Glutamatergic neuron (in vitro differentiated cells): ENCODE results near the gene IKBIP. TPM values are rescaled to one million over a fixed set of nuclear protein-coding genes. Genes with fewer than 3 reads are reported as not detected.

Source experiments
- DNase-seq: peaks from one replicate; pipeline ENCODE4 v3.0.0; 2022
- H3K27ac Mint-ChIP-seq: one replicate; pipeline ENCODE4 v1.8.0; 2020; ENCODE audit warnings: mild to moderate bottlenecking, mixed read lengths, inconsistent platforms; ENCODE audit not compliant: unreplicated experiment
- H3K27me3 Mint-ChIP-seq: one replicate; pipeline ENCODE4 v1.8.0; 2020; ENCODE audit warnings: mild to moderate bottlenecking, moderate library complexity, mixed read lengths, inconsistent platforms; ENCODE audit not compliant: unreplicated experiment
- H3K36me3 Mint-ChIP-seq: one replicate; pipeline ENCODE4 v1.8.0; 2020; ENCODE audit warnings: mild to moderate bottlenecking, mixed read lengths, inconsistent platforms; ENCODE audit not compliant: unreplicated experiment
- H3K4me1 Mint-ChIP-seq: one replicate; pipeline ENCODE4 v1.8.0; 2020; ENCODE audit warnings: mild to moderate bottlenecking, low read depth, mixed read lengths, inconsistent platforms; ENCODE audit not compliant: unreplicated experiment
- H3K4me3 Mint-ChIP-seq: one replicate; pipeline ENCODE4 v1.8.0; 2020; ENCODE audit warnings: mild to moderate bottlenecking, mixed read lengths, inconsistent platforms; ENCODE audit not compliant: unreplicated experiment
- H3K9me3 Mint-ChIP-seq: one replicate; pipeline ENCODE4 v1.8.0; 2020; ENCODE audit warnings: mild to moderate bottlenecking, moderate library complexity, mixed read lengths, inconsistent platforms; ENCODE audit not compliant: unreplicated experiment
- total RNA-seq: library from RNA; stranded (reverse); fragmentation: NEBNext Ultra II Directional; extraction: Animal tissue kit (Norgen Biotek cat#: 25700); gene quantifications from one replicate; pipeline ENCODE4 v1.2.1, GENCODE V29; 2021; ENCODE audit not compliant: unreplicated experiment
- TF ChIP-seq, protein P1 (sequence below): fragments of 200-600 bp; sonication (generic); IDR thresholded peaks from one replicate; pipeline ENCODE4 v1.5.0; 2021; ENCODE audit not compliant: partially characterized antibody, unreplicated experiment

IKBIP gene
- total RNA-seq, 1 donor from 2014 or later, result 6.1 TPM

DNA sequence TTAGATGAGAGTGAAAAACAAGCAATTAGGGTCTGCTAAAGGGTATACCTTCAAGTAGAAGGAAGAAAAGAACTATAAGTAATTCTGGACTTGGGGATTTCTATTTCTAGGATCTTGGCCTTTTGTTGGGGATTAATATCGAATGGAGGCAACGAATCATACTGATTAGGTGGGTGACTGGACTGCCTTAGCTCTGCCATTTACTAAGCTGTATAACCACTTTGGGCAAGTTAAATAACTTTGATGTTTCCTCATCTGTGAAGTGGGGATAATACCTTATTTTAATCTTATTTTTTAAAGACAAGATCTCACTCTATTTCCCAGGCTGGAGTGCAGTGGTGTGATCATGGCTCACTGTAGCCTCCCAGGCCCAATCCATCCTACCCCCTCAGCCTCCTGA lies 6.6 kb downstream of the IKBIP start:
- no peaks in the 10 kb centered on the region for H3K9me3 Mint-ChIP-seq
- H3K27me3 Mint-ChIP-seq, result peaks cover 1% of the 10 kb centered on the region
- H3K4me3 Mint-ChIP-seq, result no peak overlapping the region
- no peaks in the 10 kb centered on the region for H3K4me1 Mint-ChIP-seq
- H3K36me3 Mint-ChIP-seq, result no peaks in the 10 kb centered on the region
- no peak for DNase-seq
- H3K27ac Mint-ChIP-seq, result no peak overlapping the region
- TF ChIP-seq, protein P1, sequence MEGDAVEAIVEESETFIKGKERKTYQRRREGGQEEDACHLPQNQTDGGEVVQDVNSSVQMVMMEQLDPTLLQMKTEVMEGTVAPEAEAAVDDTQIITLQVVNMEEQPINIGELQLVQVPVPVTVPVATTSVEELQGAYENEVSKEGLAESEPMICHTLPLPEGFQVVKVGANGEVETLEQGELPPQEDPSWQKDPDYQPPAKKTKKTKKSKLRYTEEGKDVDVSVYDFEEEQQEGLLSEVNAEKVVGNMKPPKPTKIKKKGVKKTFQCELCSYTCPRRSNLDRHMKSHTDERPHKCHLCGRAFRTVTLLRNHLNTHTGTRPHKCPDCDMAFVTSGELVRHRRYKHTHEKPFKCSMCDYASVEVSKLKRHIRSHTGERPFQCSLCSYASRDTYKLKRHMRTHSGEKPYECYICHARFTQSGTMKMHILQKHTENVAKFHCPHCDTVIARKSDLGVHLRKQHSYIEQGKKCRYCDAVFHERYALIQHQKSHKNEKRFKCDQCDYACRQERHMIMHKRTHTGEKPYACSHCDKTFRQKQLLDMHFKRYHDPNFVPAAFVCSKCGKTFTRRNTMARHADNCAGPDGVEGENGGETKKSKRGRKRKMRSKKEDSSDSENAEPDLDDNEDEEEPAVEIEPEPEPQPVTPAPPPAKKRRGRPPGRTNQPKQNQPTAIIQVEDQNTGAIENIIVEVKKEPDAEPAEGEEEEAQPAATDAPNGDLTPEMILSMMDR, result no peak

DNA sequence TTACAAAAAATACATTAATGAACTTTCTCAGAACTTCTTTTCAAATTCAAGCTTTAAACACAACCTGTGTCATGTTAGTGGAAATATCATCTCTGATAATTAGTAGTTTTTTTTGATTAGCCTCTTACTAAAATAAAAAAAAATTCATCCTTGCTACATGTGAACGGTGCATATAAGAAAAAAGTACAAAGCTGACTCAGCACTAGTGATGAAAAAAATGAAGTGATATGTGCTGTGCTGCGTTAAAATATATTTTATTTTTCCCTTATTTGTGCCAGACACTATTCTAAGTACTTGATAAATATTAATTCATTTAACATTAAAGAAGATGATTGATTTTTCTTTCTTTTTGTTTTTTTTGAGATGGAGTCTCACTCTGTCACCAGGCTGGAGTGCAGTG lies 7.5 kb downstream of the IKBIP start:
- H3K27ac Mint-ChIP-seq, result no peak overlapping the region
- H3K4me1 Mint-ChIP-seq, result no peaks in the 10 kb centered on the region
- TF ChIP-seq, protein P1, result no peak
- no peak overlapping the region for H3K4me3 Mint-ChIP-seq
- H3K27me3 Mint-ChIP-seq, result peaks cover 1% of the 10 kb centered on the region
- H3K9me3 Mint-ChIP-seq, result no peaks in the 10 kb centered on the region
- no peak for DNase-seq
- H3K36me3 Mint-ChIP-seq, result no peaks in the 10 kb centered on the region

DNA sequence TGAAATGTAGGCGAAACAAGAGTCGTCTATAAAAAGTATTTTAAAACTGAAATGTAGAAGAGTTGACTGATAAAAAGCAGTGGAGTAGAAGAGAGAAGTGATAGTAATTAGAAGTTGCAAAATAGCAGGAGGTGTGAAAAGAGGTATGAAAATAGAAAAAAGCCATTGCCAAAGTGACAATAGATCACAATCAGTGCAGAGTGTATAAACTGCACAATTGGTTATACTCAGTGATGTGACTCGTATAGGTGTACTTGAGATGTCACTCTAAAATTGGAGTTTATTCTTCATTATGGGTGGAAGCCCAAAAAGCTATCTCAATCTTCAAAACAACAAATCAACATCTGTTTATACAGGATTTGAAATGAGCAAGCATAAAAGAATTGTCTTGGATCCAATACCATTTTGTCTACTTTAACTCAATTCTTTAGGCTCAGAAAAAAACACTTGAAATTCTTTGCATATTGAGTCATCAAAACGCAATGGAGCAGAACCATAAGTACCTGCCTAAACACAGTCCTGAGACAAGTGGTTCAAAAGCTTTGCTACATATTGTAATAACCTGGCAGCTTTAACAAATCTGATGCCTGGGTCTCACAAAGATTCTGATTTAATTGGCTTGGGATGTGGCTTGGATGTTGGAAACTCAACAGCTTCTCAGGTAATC lies 8.8 kb downstream of the IKBIP start:
- Mint-ChIP-seq H3K27me3 (peaks cover 1% of the 10 kb centered on the region), H3K9me3 (no peaks in the 10 kb centered on the region), H3K4me1 (no peaks in the 10 kb centered on the region), H3K4me3 (no peak overlapping the region), H3K36me3 (no peaks in the 10 kb centered on the region), H3K27ac (no peak overlapping the region)
- DNase-seq, result no peak
- TF ChIP-seq, protein P1, result no peak

DNA sequence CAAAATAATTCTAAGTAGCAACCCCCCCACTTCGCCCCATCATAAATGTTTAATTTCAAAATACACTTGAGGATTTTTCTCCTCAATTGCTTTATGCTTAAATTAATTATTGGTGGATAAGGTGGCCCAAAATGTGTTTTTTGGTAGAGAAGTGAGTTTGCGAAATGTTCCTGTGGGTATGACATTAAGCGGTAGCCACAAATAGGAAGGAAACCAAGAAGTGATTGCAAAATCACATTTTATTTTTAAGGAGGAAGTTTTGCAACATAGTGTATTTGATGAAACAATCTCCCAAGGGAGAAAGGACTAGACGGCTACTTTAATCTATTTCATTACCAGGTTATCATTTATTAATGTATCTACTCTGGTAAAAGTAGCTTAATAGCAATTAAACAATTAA lies 25.6 kb downstream of the IKBIP start:
- Mint-ChIP-seq H3K27me3 (peaks cover 2% of the 10 kb centered on the region), H3K4me1 (no peaks in the 10 kb centered on the region), H3K4me3 (no peak overlapping the region), H3K36me3 (no peaks in the 10 kb centered on the region), H3K27ac (no peak overlapping the region), H3K9me3 (no peaks in the 10 kb centered on the region)
- TF ChIP-seq, protein P1, result no peak
- DNase-seq, result no peak

DNA sequence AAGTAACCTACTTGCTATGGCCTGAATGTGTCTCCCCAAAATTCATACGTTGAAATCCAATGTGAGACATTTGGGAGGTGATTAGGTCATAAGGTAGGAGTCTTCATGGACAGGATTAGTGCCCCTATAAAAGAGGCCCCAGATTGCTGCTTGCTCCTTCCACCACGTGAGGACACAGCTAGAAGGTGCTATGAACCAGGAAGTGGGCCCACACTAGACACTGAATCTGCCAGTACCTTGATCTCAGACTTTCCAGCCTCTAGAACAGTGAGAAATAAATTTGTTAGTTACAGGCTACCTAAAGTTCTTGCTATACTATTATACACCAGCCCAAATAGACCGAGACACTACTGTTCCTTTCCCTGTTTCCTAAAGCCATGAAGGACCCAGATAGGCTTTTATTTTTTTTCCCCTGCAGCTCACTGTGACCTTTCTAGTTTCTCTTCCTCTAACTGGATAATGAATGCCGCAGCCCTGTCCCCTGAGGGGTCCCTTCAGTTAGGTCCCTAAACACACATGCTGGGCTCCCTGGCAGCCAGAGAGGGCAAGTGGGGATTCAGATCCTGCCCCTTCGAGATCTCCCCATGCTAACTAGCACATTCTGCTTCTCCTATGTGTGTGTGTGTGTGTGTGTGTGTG lies 31.8 kb downstream of the IKBIP start:
- Mint-ChIP-seq H3K27me3 (peaks cover 3% of the 10 kb centered on the region), H3K36me3 (no peaks in the 10 kb centered on the region), H3K27ac (no peak overlapping the region), H3K4me1 (peaks cover 5% of the 10 kb centered on the region), H3K9me3 (no peaks in the 10 kb centered on the region), H3K4me3 (no peak overlapping the region)
- TF ChIP-seq, protein P1, result no peak
- DNase-seq, result no peak
